Measurements from ENCODE around the gene WNT7A. TPM values are rescaled to one million over a fixed set of nuclear protein-coding genes. Genes with fewer than 3 reads are reported as not detected.
"Not testable (repeated sequence)": the region's sequence is repeated elsewhere in the genome, so short reads cannot be mapped to it uniquely, and the experiment has no call there.

WNT7A gene
- total RNA-seq, 1 donor from 2014 or later, result not detected

DNA sequence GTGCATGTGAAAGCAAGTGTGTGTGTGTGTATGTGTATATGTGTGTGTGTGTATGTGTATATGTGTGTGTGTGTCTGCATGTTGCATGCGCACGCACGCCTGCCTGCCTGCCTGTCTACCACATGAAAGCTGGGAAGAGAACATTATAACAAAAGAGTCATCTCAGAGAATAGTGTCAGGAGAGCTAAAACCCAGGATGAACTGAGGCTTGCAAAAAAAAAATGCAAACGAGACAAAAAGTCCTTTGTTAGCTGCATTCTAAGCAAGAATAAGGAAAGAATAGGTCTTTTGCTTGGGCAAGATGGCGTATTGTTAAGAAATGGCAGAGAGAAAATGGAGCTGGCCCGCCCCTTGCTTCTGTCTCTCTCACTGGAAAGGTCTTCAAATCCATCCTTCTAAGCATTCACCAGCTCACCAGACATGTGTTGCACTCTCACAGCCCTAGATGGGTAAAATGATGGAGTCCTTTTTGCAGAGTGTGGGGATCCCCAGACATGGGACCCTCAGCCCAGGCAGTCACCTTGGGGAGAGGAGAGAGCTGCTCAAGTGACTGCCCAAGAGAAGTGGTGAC is 16.4 kb downstream of the WNT7A start:
- Mint-ChIP-seq H3K27ac (ENCODE audit: unreplicated experiment) (no peak overlapping the region), H3K36me3 (ENCODE audit: unreplicated experiment) (no peaks in the 10 kb centered on the region), H3K9me3 (ENCODE audit: unreplicated experiment) (peaks cover 2% of the 10 kb centered on the region), H3K27me3 (ENCODE audit: unreplicated experiment) (peaks cover 5% of the 10 kb centered on the region), H3K4me1 (ENCODE audit: low read depth, unreplicated experiment) (no peaks in the 10 kb centered on the region), H3K4me3 (ENCODE audit: unreplicated experiment) (no peak overlapping the region)
- TF ChIP-seq, protein P1, sequence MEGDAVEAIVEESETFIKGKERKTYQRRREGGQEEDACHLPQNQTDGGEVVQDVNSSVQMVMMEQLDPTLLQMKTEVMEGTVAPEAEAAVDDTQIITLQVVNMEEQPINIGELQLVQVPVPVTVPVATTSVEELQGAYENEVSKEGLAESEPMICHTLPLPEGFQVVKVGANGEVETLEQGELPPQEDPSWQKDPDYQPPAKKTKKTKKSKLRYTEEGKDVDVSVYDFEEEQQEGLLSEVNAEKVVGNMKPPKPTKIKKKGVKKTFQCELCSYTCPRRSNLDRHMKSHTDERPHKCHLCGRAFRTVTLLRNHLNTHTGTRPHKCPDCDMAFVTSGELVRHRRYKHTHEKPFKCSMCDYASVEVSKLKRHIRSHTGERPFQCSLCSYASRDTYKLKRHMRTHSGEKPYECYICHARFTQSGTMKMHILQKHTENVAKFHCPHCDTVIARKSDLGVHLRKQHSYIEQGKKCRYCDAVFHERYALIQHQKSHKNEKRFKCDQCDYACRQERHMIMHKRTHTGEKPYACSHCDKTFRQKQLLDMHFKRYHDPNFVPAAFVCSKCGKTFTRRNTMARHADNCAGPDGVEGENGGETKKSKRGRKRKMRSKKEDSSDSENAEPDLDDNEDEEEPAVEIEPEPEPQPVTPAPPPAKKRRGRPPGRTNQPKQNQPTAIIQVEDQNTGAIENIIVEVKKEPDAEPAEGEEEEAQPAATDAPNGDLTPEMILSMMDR (IDR thresholded peaks at IDR 0.05; ENCODE audit: partially characterized antibody, unreplicated experiment), result no peak
- DNase-seq, result no peak

DNA sequence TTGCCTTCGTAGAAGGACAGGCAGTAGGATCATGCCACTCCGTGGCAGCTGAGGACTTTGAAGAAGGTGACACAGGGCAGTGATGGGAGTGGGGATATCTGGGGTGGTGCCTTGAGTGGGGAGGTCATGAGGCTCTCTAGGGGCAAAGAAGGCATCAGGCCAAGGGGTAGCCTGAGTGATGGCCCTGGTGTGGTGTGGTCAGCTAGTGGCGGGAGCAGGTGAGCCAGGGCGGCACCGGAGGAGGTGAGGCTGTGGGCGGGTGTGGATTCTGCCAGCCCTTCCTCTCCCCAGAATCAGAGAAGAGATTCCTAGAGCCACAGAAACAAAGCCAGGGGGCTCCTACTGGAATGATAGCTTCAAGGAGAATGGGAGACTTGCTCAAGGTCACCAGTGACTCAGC is 18.4 kb downstream of the WNT7A start:
- Mint-ChIP-seq H3K27me3 (ENCODE audit: unreplicated experiment) (peaks cover 6% of the 10 kb centered on the region), H3K36me3 (ENCODE audit: unreplicated experiment) (no peaks in the 10 kb centered on the region), H3K4me3 (ENCODE audit: unreplicated experiment) (no peak overlapping the region), H3K9me3 (ENCODE audit: unreplicated experiment) (peaks cover 2% of the 10 kb centered on the region), H3K27ac (ENCODE audit: unreplicated experiment) (no peak overlapping the region), H3K4me1 (ENCODE audit: low read depth, unreplicated experiment) (no peaks in the 10 kb centered on the region)
- no peak for DNase-seq
- TF ChIP-seq, protein P1 (IDR thresholded peaks at IDR 0.05; ENCODE audit: partially characterized antibody, unreplicated experiment), result no peak

- Mint-ChIP-seq H3K27me3 (ENCODE audit: unreplicated experiment) (peaks cover 7% of the 10 kb centered on the region), H3K4me1 (ENCODE audit: low read depth, unreplicated experiment) (no peaks in the 10 kb centered on the region), H3K27ac (ENCODE audit: unreplicated experiment) (no peak overlapping the region), H3K4me3 (ENCODE audit: unreplicated experiment) (no peak overlapping the region), H3K36me3 (ENCODE audit: unreplicated experiment) (no peaks in the 10 kb centered on the region), H3K9me3 (ENCODE audit: unreplicated experiment) (peaks cover 2% of the 10 kb centered on the region)
- TF ChIP-seq, protein P1 (IDR thresholded peaks at IDR 0.05; ENCODE audit: partially characterized antibody, unreplicated experiment), result no peak
- no peak for DNase-seq
Observed at GRCh38 chr3:13860001-13860400, 19.9 kb downstream of the WNT7A start.

- DNase-seq, result no peak
- H3K4me1 Mint-ChIP-seq (ENCODE audit: low read depth, unreplicated experiment), result no peaks in the 10 kb centered on the region
- H3K27ac Mint-ChIP-seq (ENCODE audit: unreplicated experiment), result no peak overlapping the region
- TF ChIP-seq, protein P1 (IDR thresholded peaks at IDR 0.05; ENCODE audit: partially characterized antibody, unreplicated experiment), result no peak
- H3K36me3 Mint-ChIP-seq (ENCODE audit: unreplicated experiment), result no peaks in the 10 kb centered on the region
- H3K9me3 Mint-ChIP-seq (ENCODE audit: unreplicated experiment), result peaks cover 2% of the 10 kb centered on the region
- no peak overlapping the region for H3K4me3 Mint-ChIP-seq (ENCODE audit: unreplicated experiment)
- peaks cover 8% of the 10 kb centered on the region for H3K27me3 Mint-ChIP-seq (ENCODE audit: unreplicated experiment)
Observed at GRCh38 chr3:13858768-13859520, 20.9 kb downstream of the WNT7A start.

DNA sequence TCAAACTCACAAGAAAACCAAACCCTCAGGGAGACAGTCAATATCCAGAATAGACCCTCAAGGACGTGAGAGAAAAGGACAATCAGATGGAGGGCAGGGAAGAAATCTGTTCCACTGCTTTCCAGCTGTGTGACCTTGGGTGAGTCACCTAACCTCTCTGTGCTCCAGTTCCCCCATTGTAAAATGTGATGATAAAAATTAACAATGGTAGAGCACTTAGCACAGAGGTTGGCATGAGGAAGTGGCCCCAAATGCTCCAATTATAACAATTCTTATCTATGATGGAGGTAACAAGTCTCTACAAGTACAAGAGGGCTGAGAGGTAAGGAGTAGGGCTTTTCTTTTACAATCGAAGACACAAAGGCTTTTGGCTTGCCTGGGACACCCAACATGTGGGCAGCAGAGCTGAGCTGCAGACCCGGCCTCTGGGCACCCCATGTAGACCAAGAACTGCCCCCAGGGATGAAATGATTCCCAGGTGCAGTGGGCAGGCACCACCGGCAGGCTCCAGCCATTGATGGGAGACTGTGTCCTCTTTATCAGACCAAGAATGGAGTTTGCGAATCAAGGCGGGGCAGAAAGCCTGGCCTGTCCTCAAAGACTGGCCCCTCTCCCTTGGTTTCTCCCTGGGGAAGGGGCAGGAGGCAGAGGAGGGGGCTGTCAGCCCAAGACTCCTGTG is 22.0 kb downstream of the WNT7A start:
- peaks cover 13% of the 10 kb centered on the region for H3K27me3 Mint-ChIP-seq (ENCODE audit: unreplicated experiment)

DNA sequence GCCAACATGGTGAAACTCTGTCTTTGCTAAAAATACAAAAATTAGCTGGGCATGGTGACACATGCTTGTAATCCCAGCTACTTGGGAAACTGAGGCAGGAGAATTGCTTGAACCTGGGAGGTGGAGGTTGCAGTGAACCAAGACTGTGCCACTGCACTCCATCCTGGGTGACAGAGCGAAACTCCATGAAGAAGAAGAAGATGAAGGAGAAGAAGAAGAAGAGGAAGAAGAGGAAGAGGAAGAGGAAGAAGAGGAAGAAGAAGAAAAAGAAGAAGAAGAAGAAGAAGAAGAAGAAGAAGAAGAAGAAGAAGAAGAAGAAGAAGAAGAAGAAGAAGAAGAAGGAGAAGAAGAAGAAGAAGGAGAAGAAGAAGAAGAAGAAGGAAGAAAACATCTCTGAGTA is 23.2 kb downstream of the WNT7A start:
- not testable (repeated sequence) for H3K4me3 Mint-ChIP-seq (ENCODE audit: unreplicated experiment); H3K27ac Mint-ChIP-seq (ENCODE audit: unreplicated experiment); H3K4me1 Mint-ChIP-seq (ENCODE audit: low read depth, unreplicated experiment); H3K9me3 Mint-ChIP-seq (ENCODE audit: unreplicated experiment); DNase-seq; H3K36me3 Mint-ChIP-seq (ENCODE audit: unreplicated experiment)
- peaks cover 14% of the 10 kb centered on the region for H3K27me3 Mint-ChIP-seq (ENCODE audit: unreplicated experiment)

More for the DNA sequence above, 22.0 kb downstream of the WNT7A start:
- TF ChIP-seq, protein P1 (IDR thresholded peaks at IDR 0.05; ENCODE audit: partially characterized antibody, unreplicated experiment), result no peak
- Mint-ChIP-seq H3K4me1 (ENCODE audit: low read depth, unreplicated experiment) (no peaks in the 10 kb centered on the region), H3K4me3 (ENCODE audit: unreplicated experiment) (no peak overlapping the region), H3K9me3 (ENCODE audit: unreplicated experiment) (peaks cover 2% of the 10 kb centered on the region), H3K36me3 (ENCODE audit: unreplicated experiment) (no peaks in the 10 kb centered on the region), H3K27ac (ENCODE audit: unreplicated experiment) (no peak overlapping the region)
- DNase-seq, result no peak
